KMS-11 (cell line): Measurements from ENCODE around the gene KLHL40.

Source experiments
- H2AFZ ChIP-seq: fragments of 200-600 bp; sonication (generic); 2 replicates; pipeline ENCODE4 v1.6.1; 2016; ENCODE audit warnings: antibody characterized with exemption, mixed run types, low read depth
- H3K27ac ChIP-seq: fragments of 200-600 bp; sonication (generic); 2 replicates; pipeline ENCODE4 v1.6.1; 2016; ENCODE audit warnings: mild to moderate bottlenecking, mixed run types
- H3K27me3 ChIP-seq: fragments of 200-600 bp; sonication (generic); 2 replicates; pipeline ENCODE4 v1.6.1; 2017; ENCODE audit warnings: mild to moderate bottlenecking, low read depth, mixed run types, moderate library complexity; ENCODE audit not compliant: insufficient read depth
- H3K36me3 ChIP-seq: fragments of 200-600 bp; sonication (generic); 2 replicates; pipeline ENCODE4 v1.6.1; 2017; ENCODE audit warnings: mild to moderate bottlenecking, mixed run types; ENCODE audit not compliant: insufficient read depth
- H3K4me1 ChIP-seq: fragments of 200-600 bp; sonication (generic); 2 replicates; pipeline ENCODE4 v1.6.1; 2016; ENCODE audit warnings: mild to moderate bottlenecking, low read depth, mixed run types; ENCODE audit not compliant: poor library complexity, severe bottlenecking
- H3K4me2 ChIP-seq: fragments of 200-600 bp; sonication (generic); 2 replicates; pipeline ENCODE4 v1.7.0; 2016; ENCODE audit warnings: mild to moderate bottlenecking, mixed run types
- H3K4me3 ChIP-seq: fragments of 200-600 bp; sonication (generic); IDR thresholded peaks from 2 replicates; pipeline ENCODE4 v1.6.1; 2017; ENCODE audit warnings: low read depth, low read length, mixed read lengths; ENCODE audit not compliant: insufficient read depth
- H3K79me2 ChIP-seq: fragments of 200-600 bp; sonication (generic); 2 replicates; pipeline ENCODE4 v1.6.1; 2016; ENCODE audit warnings: low read depth, mixed run types; ENCODE audit not compliant: insufficient read depth
- H3K9ac ChIP-seq: fragments of 200-600 bp; sonication (generic); 2 replicates; pipeline ENCODE4 v1.6.1; 2016; ENCODE audit warnings: mild to moderate bottlenecking, mixed run types
- H4K20me1 ChIP-seq: fragments of 200-600 bp; sonication (generic); 2 replicates; pipeline ENCODE4 v1.6.1; 2016; ENCODE audit warnings: mild to moderate bottlenecking, mixed run types; ENCODE audit not compliant: insufficient read depth
- CTCF ChIP-seq: fragments of 200-600 bp; sonication (generic); conservative IDR thresholded peaks from 2 replicates; pipeline ENCODE4 v1.6.1; 2017; ENCODE audit warnings: low read depth, mild to moderate bottlenecking, antibody characterized with exemption, low read length, moderate library complexity, mixed read lengths

The KLHL40 gene

GRCh38 chr3:42729404-42730145 lies 44.2 kb downstream of the KLHL40 start:
- TF ChIP-seq CTCF = no peak
- Histone ChIP-seq H3K27me3 (no peaks in the 10 kb centered on the region), H3K79me2 (no peaks in the 10 kb centered on the region), H3K36me3 (no peaks in the 10 kb centered on the region), H3K4me3 (no peak overlapping the region), H4K20me1 (no peaks in the 10 kb centered on the region), H2AFZ (no peak overlapping the region), H3K4me1 (no peaks in the 10 kb centered on the region), H3K27ac (no peak overlapping the region), H3K4me2 (no peak overlapping the region), H3K9ac (no peak overlapping the region)

- H3K27ac ChIP-seq = no peak overlapping the region
- no peak overlapping the region for H3K4me2 ChIP-seq
- no peak for TF ChIP-seq CTCF
- no peaks in the 10 kb centered on the region for H4K20me1 ChIP-seq
- no peak overlapping the region for H3K4me3 ChIP-seq
- H3K9ac ChIP-seq = no peak overlapping the region
- H3K79me2 ChIP-seq = no peaks in the 10 kb centered on the region
- no peaks in the 10 kb centered on the region for H3K4me1 ChIP-seq
- no peaks in the 10 kb centered on the region for H3K36me3 ChIP-seq
- H3K27me3 ChIP-seq = no peaks in the 10 kb centered on the region
- no peak overlapping the region for H2AFZ ChIP-seq
Measured at GRCh38 chr3:42730294-42730693, 45.0 kb downstream of the KLHL40 start.

- no peak for TF ChIP-seq CTCF
- Histone ChIP-seq H3K36me3 (no peaks in the 10 kb centered on the region), H4K20me1 (no peaks in the 10 kb centered on the region), H3K4me1 (no peaks in the 10 kb centered on the region), H3K27ac (no peak overlapping the region), H3K4me2 (no peak overlapping the region), H3K9ac (no peak overlapping the region), H3K4me3 (no peak overlapping the region), H3K79me2 (no peaks in the 10 kb centered on the region), H3K27me3 (no peaks in the 10 kb centered on the region), H2AFZ (no peak overlapping the region)
Measured at GRCh38 chr3:42730706-42731420, 45.5 kb downstream of the KLHL40 start.

- H3K27ac ChIP-seq = no peak overlapping the region
- no peak overlapping the region for H3K4me3 ChIP-seq
- H3K36me3 ChIP-seq = no peaks in the 10 kb centered on the region
- no peak for TF ChIP-seq CTCF
- no peaks in the 10 kb centered on the region for H4K20me1 ChIP-seq
- H3K79me2 ChIP-seq = no peaks in the 10 kb centered on the region
- no peaks in the 10 kb centered on the region for H3K27me3 ChIP-seq
- H3K4me1 ChIP-seq = no peaks in the 10 kb centered on the region
- no peak overlapping the region for H2AFZ ChIP-seq
- no peak overlapping the region for H3K4me2 ChIP-seq
- H3K9ac ChIP-seq = no peak overlapping the region
Measured at GRCh38 chr3:42731476-42732195, 46.3 kb downstream of the KLHL40 start.
